Activated T-cell treated with anti-CD3 and anti-CD28 coated beads, Interleukin-2, amount 50 U/mL, for 48 hours (primary cell): ENCODE results near the gene MTERF2.
"Not testable (repeated sequence)": the region's sequence is repeated elsewhere in the genome, so short reads cannot be mapped to it uniquely, and the experiment has no call there.

ENCODE experiments used
- DNase-seq, 2 experiments: peaks; one replicate each; pipeline ENCODE4 v3.0.0-alpha.2; 2020

Gene MTERF2, protein sequence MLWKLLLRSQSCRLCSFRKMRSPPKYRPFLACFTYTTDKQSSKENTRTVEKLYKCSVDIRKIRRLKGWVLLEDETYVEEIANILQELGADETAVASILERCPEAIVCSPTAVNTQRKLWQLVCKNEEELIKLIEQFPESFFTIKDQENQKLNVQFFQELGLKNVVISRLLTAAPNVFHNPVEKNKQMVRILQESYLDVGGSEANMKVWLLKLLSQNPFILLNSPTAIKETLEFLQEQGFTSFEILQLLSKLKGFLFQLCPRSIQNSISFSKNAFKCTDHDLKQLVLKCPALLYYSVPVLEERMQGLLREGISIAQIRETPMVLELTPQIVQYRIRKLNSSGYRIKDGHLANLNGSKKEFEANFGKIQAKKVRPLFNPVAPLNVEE

DNA sequence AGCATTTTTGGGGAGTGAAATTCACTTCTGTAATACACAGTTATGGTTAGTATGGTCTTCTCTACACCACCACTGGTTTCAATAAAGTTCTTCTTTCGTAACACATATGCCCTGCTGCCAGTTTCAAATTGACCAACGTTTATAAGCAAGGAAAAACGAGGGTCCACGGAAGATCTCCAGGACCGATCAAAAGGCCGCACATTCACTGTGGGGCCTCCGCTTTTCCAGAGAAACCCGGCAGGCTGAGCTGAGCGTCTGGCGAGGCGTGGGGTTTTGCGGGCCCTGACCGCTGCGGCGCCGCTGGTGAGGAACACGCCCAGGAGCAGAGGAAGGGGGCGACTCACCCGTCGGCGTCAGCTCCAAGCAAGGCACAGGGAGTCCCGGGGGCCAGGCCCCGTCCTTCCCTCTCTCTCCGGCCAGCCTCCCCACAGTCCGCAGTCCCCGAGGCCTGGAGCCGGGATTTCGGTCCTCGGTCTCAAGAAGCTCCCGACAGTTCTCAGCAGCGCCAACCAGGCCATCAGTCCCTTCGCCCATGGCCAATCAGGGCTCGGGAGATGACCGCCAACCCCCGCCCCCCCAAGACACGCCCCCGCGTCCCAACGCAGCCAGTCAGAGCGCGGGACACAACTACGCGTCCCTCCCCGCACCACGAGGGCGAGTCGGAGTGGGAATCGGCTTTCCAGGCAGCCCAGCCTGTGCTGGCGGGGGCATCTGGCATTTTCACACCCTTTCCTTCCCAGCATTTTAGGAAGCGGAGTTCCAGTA, at the start of gene MTERF2:
MTERF2 (minus strand) TSS at position 522 of the 765 bp plus-strand sequence. CDS start 8,432 bp downstream, outside the sequence.
- DNase-seq: peak; percentile 84 to 86

GRCh38 chr12:107035733-107036132, 48.8 kb upstream of the MTERF2 start:
- no peak for DNase-seq

DNA sequence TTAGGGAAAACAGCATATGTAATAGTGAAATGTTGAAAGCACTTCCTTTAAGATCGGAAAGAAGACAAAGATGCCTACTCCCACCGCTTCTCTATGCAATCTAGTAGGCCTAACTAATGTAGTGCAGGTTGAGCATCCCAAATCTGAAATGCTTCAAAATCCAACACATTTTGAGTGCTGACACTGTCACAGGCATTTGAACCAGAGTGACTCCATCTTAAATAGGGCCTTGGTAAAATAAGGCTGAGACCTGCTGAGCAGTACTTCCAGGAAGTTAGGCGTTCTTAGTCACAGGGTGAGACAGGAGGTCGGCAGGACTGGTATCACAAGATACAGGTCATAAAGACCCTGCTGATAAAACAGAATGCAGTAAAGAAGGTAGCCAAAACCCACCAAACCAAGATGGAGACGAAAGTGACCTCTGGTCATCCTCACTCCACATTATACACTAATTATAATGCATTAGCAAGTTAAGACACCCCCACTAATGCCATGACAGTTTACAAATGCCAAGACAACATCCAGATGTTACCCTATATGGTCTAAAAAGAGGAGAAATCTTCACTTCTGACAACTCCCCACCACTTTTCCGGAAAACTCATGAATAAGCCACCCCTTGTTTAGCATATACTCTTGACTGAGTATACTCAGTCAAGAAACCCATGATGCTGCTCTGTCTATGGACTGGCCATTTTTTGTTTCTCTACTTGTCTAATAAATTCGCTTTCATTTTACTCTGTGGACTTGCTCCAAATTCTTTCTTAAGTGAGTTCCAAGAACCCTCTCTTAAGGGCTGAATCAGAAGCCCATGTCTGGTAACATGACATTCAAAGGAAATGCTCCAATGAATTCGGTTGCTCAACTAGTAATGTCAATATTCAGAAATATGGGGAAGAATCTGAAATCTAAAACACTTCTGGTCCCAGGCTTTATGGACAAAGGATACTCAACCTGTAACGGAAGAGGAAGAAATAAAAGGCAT, 47.1 kb upstream of the MTERF2 start:
- DNase-seq: no peak

DNA sequence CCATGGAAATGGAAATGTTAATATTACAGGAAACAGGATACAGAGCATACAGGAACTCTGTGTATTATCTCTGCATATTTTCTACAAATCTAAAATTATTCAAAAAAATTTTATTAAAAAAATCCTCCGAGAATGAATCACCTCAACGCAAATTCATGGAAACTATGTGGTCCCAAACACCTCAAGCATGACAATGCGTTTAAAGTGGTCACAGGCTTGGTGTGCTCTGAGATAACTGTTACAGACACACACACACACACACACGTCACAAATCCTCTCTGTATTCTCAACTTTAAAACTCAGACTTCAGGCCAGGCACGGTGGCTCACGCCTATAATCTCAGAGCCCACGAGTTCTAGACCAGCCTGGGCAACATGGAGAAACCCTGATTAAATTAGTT, 45.3 kb upstream of the MTERF2 start:
- no peak for DNase-seq

DNA sequence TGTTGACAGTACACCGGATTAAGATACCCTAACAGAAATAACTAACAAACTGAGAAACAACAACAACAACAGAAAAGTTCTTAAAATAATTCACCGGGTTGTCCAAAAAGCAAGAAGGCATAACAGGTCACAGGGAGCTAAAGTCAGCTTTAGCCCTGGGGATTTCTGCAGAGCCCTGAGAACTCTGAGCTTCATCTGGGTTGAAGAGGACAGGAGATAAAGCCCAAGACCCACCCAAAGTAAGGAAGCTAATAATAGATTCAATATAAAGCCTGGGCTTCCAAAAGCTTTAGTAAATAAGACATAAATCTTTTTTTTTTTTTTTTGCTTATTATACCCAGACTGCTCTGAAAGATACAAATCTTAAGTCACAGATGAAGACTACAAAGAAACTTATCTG, 44.1 kb upstream of the MTERF2 start:
- DNase-seq: no peak

DNA sequence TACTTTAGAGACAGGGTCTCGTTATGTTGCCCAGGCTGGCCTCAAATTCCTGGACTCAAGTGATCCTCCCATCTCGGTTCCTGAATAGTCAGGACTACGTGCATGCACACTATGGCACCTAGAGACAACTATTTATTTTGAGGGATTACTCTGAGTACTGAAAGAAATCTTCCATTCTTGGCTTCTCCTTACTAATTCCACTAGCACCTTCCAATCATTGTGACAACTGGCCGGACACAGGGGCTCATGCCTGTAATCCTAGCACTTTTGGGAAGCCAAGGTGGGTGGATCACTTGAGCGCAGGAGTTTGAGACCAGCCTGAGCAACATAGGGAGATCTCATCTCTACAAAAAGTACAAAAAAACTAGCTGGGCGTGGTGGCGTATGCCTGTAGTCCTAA, 42.1 kb upstream of the MTERF2 start:
- no peak for DNase-seq

GRCh38 chr12:107027636-107028053, 40.7 kb upstream of the MTERF2 start:
- no peak for DNase-seq

DNA sequence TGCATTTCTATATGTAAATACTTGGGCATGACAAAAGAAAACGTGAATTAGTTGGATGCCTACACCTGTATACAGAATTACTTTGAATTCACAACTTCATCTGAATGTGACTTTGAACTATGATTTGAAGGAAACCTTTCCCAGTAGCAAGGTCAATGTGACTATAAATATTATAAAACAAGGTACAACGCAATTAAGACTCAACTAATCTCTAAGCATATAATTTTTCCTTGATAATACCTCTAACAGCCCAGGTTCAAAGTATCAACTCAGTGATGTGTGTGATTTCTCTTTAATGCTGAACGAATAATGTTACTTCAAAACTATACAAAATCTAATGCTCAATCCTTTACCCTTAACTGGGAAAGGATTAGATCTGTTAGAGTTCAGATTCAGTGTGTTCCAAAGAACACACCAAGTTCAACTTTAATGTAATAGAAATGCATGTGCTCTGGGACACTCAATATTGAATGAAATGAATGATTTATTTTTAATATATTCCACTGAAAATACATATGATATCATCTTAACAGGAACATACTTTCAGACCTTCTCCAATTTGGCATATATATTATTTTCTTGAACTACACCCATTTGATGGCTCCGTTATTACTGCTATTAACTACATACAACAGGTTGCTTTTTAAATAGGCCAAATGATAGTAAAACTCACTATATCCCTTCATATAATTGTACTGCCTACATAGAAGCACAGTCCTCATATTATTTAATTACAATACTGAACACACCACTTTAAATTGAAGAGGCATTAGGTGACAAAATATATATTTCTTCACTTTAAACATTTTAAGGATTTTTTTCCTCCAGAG, 40.1 kb upstream of the MTERF2 start:
- no peak for DNase-seq

DNA sequence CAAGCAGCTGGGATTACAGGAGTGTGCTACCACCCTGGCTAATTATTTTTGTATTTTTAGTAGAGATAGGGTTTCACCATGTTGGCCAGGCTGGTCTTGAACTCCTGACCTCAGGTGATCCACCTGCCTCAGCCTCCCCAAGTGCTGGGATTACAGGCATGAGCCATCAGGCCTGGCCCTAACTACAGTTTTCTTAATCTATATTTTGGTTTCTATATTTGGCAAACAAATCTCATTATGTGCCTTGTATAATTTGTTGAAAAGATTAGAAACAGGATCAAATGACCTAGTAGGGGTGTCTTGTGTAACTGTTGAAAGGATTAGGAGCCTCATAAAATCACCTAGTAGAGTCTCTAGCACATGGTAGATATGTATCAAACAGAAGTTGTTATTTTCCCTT, 39.4 kb upstream of the MTERF2 start:
- DNase-seq: not testable (repeated sequence)

DNA sequence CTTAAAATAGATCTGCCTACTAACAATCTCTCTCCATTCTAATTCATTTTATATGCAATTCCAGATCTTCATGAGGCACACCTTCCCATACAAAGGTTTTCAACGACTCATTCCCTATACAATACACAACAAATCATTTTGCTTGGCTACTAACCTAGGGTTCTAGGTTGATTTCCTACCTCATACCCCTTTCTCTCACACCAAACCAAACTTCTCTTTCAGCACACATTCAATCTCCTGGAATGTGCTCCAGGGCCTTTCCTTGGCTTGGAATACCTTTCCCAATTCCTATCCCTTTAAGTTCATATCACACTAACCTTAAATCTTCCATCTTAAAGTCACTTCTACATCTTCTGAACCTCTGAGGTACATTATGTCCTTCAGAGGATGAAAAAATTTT, 38.7 kb upstream of the MTERF2 start:
- DNase-seq: no peak

- DNase-seq: no peak
Measured at GRCh38 chr12:107019546-107019945, 32.6 kb upstream of the MTERF2 start.

DNA sequence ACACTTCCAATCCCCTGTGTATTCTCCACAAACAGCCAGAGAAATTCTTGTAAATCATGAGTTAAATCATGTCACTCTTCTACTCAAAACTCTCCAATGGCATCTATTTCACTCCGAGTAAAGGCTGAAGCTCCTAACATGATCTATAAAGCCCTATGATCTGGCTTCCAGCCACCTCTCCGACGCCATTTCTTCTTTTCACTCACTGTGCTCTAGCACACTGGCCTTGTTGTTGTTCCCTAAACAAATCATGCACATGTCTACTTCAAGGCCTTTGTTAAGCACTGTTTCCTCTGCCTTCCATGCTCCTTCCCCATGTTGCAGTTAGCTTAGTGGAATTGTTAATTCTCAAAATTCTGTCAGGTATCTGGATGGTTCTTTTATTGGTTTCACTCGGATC, 30.1 kb upstream of the MTERF2 start:
- no peak for DNase-seq

DNA sequence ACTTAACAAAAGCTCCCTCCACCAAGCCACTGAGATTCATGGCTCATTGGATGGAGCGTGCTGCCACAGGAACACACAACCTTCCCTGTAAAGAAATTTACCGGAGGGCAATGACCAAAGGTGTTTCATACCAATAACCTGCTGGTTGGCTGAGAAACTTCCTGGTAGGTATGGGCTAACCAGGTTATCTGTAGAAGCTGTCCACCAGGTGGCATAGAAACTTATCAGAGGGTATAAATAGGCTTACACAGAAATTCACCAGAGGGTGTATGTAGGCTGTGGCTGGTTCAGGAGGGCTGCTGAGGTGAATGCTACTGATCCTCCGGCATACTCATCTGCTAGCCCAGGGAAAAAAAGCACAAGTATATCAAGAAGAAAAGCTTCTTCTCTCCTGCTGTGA, 27.1 kb upstream of the MTERF2 start:
- DNase-seq: no peak

- DNase-seq: no peak
Measured at GRCh38 chr12:107012736-107013425, 25.9 kb upstream of the MTERF2 start.

- DNase-seq: no peak
Measured at GRCh38 chr12:107011519-107011918, 24.6 kb upstream of the MTERF2 start.

- no peak for DNase-seq
Measured at GRCh38 chr12:107007411-107007810, 20.5 kb upstream of the MTERF2 start.

- not testable (repeated sequence) for DNase-seq
Measured at GRCh38 chr12:107002665-107003064, 15.7 kb upstream of the MTERF2 start.

DNA sequence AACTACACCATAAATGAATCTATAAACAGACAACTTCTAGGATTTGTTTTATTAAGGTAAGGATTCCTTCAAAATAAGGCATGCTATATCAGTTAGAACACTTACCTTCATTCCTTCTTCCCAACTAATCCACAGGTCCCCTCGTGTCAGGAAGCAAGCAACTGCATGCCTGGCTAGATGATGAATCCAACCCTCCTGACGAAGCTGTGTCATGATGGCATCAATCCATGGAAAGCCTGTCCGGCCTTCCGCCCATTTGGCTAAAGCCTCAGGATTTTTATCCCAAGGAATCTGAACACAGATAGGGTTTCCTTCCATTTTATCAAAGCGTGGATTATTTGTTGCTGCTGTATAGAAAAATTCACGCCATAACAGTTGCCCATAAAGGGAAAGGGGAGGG, 12.5 kb upstream of the MTERF2 start:
- no peak for DNase-seq

- no peak for DNase-seq
Measured at GRCh38 chr12:106997916-106998315, 11.0 kb upstream of the MTERF2 start.

DNA sequence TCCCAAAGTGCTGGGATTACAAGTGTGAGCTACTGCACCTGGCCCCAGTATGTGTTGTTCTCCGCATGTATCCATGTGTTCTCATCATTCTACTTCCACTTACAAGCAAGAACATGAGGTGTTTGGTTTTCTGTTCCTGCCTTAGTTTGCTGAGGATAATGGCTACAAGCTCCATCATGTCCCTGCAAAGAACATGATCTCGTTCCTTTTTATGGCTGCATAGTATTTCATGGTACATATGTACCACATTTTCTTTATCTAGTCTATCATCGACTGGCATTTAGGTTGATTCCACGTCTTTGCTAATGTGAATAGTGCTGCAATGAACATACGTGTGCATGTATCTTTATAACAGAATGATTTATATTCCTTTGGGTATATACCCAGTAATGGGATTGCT, 9.2 kb upstream of the MTERF2 start:
- not testable (repeated sequence) for DNase-seq

DNA sequence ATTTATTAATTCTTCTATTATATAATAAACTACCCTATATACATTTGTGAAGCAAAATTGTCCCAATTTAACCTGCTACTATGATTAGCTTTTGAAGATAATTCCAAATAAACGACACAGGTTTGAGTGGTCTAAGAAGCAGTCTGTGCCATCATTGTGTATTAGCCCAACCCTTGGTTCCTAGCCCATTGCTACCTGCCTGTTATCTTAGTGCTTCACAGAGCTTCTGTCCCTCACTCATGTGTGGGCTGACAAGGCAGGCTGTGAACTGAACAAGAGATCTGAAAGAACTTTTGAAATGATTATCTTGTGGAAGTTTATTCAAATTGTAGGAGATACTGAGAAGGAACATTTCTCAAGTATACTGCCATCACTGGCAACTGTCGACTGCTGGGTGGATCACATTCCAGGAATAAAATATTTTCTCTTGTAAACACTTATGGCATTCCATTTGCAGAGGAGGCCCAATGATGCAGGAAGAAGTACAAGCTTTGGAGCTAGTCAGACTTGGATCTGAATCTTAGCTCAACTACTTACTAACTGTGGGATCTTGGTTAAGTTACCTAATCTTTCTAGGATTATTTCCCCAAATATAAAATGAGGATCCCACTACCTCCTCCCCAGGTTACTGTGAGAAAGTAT, 7.8 kb upstream of the MTERF2 start:
- DNase-seq: no peak
